ENCODE measurements around the gene GAB1. TPM values are rescaled to one million over a fixed set of nuclear protein-coding genes. Genes with fewer than 3 reads are reported as not detected.

The GAB1 gene
- total and polyA plus RNA-seq, 11 donors: 15.3 to 130 (median 80.4) TPM

GRCh38 chr4:143396695-143397094, 60.0 kb downstream of the GAB1 start:
- no peak for ATAC-seq
- WGBS, 4 donors: 90 to 95% (median 93%) methylated on average over 1 of the region's 1 CpG
- TF ChIP-seq POLR2A (IDR thresholded peaks at IDR 0.05) (no peak), CTCF (IDR thresholded peaks at IDR 0.05) (no peak)
- Histone ChIP-seq H3K27ac (peak overlapping the region in 2 of 12 donors; percentile 4 to 15), H3K36me3 (no peaks in the 10 kb centered on the region), H3K9me3 (no peaks in the 10 kb centered on the region), H3K27me3 (no peaks in the 10 kb centered on the region), H3K4me1 (peaks cover 0 to 90% (median 60%) of the 10 kb centered on the region in 12 donors), H3K4me3 (no peak overlapping the region)
- DNase-seq: no peak
- intact Hi-C loops (cut with DNase I): loop anchor here in 3 of 10 donors (5.0 to 10.0 kb wide), 3 partner anchors 52 to 112 kb away; partner anchors contain the start of gene GAB1 (in 2 of the 3)

DNA sequence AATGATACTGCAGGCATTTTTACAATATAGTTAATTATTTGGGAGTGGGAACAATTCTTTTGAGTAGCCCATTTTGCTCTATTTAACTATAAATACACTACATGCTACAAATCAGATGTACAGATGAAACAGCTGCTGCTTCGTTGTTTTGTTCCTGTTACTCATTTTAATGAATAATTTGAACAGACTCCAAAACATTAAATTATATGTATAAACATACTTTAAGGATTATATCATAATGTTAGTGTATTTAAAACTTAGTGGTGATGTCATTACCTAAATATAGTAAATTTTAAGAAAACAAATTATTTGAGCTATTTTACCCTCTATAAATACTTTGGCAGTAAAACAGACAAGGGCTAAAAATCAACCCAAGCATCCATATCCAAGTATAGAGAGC, 60.7 kb downstream of the GAB1 start:
- DNase-seq (no peak), ATAC-seq (no peak)
- peaks cover 3 to 90% (median 60%) of the 10 kb centered on the region in 12 donors for H3K4me1 ChIP-seq
- no peaks in the 10 kb centered on the region for H3K9me3 ChIP-seq
- intact Hi-C loops (cut with DNase I): loop anchor here in 3 of 10 donors (5.0 to 10.0 kb wide), 3 partner anchors 53 to 113 kb away; partner anchors contain the start of gene GAB1 (in 2 of the 3)
- no peak for TF ChIP-seq POLR2A (IDR thresholded peaks at IDR 0.05)
- TF ChIP-seq CTCF (IDR thresholded peaks at IDR 0.05): no peak
- H3K4me3 ChIP-seq: no peak overlapping the region
- 10 to 18% (median 15%) methylated on average over 1 of the region's 1 CpG for WGBS, 4 donors
- no peaks in the 10 kb centered on the region for H3K27me3 ChIP-seq
- peak overlapping the region in 6 of 12 donors; percentile 4 to 44 (median 26) for H3K27ac ChIP-seq
- H3K36me3 ChIP-seq: no peaks in the 10 kb centered on the region

DNA sequence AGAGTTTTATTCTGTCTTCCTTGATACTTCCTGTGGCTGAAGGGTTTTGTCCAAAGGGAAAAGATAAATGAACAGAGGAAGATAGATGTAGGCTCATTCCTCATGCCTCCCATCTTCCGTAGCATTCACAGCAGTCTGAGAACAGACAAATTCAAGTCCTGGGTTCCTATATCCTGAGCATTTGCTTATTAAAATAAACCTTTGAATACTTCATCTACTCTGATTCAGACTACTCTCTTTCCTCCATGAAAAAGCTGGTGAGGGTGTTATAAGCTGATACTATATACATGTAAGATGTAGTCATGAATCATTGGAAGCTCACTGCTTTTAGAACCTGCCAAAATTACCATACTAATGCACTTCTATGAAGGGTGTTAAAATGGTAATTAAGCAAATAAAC, 61.2 kb downstream of the GAB1 start:
- H3K4me1 ChIP-seq: peaks cover 3 to 90% (median 59%) of the 10 kb centered on the region in 12 donors
- intact Hi-C loops (cut with DNase I): loop anchor here in 3 of 10 donors (5.0 to 10.0 kb wide), 3 partner anchors 53 to 113 kb away; partner anchors contain the start of gene GAB1 (in 2 of the 3)
- H3K4me3 ChIP-seq: no peak overlapping the region
- H3K36me3 ChIP-seq: no peaks in the 10 kb centered on the region
- H3K27ac ChIP-seq: peak overlapping the region in 6 of 12 donors; percentile 3 to 44 (median 26)
- DNase-seq (no peak), ATAC-seq (no peak)
- WGBS, 4 donors: 44 to 58% (median 52%) methylated on average over 1 of the region's 1 CpG
- H3K27me3 ChIP-seq: no peaks in the 10 kb centered on the region
- no peak for TF ChIP-seq CTCF (IDR thresholded peaks at IDR 0.05)
- no peak for TF ChIP-seq POLR2A (IDR thresholded peaks at IDR 0.05)
- no peaks in the 10 kb centered on the region for H3K9me3 ChIP-seq

- Histone ChIP-seq H3K27me3 (no peaks in the 10 kb centered on the region), H3K4me1 (peaks cover 3 to 90% (median 59%) of the 10 kb centered on the region in 12 donors), H3K36me3 (no peaks in the 10 kb centered on the region), H3K27ac (peak overlapping the region in 3 of 12 donors; percentile 19 to 38 (median 21)), H3K4me3 (no peak overlapping the region), H3K9me3 (no peaks in the 10 kb centered on the region)
- intact Hi-C loops (cut with DNase I): loop anchor here in 3 of 10 donors (5.0 to 10.0 kb wide), 3 partner anchors 55 to 115 kb away; partner anchors contain the start of gene GAB1 (in 2 of the 3)
- TF ChIP-seq POLR2A (IDR thresholded peaks at IDR 0.05) (no peak), CTCF (IDR thresholded peaks at IDR 0.05) (peak; percentile 48 to 80 (median 62))
- DNase-seq: no peak
- WGBS, 4 donors: 66 to 70% (median 67%) methylated on average over 5 of the region's 5 CpGs
- ATAC-seq: peak in 1 of 4 donors; percentile 31
These were observed 62.7 kb downstream of the GAB1 start for GRCh38 chr4:143399113-143399949.

All from heart left ventricle (tissue), 16 donors.